GM06990 (cell line): ENCODE measurements around the gene SNX30.

Source experiments
- DNase-seq: peaks from one replicate; pipeline ENCODE4 v3.0.0-alpha.2; 2011; ENCODE audit not compliant: insufficient read length; ENCODE audit errors: extremely low read depth
- H3K27me3 ChIP-seq: replicated peaks from 2 replicates; pipeline ENCODE4 v1.6.0; 2011; ENCODE audit warnings: low read length; ENCODE audit not compliant: control insufficient read depth, insufficient read depth
- H3K36me3 ChIP-seq: 2 replicates; pipeline ENCODE4 v1.5.1; 2011; ENCODE audit warnings: low read length; ENCODE audit not compliant: control insufficient read depth, insufficient read depth
- H3K4me3 ChIP-seq: replicated peaks from 2 replicates; pipeline ENCODE4 v1.5.1; 2011; ENCODE audit warnings: low read depth, mild to moderate bottlenecking, control low read depth, low read length
- TF ChIP-seq, protein P1 (sequence below): IDR thresholded peaks from 2 replicates; pipeline ENCODE4 v1.5.1; 2011; ENCODE audit warnings: low read length, control low read depth, mild to moderate bottlenecking, inconsistent platforms; ENCODE audit not compliant: insufficient read depth, poor library complexity, severe bottlenecking

SNX30 gene

DNA sequence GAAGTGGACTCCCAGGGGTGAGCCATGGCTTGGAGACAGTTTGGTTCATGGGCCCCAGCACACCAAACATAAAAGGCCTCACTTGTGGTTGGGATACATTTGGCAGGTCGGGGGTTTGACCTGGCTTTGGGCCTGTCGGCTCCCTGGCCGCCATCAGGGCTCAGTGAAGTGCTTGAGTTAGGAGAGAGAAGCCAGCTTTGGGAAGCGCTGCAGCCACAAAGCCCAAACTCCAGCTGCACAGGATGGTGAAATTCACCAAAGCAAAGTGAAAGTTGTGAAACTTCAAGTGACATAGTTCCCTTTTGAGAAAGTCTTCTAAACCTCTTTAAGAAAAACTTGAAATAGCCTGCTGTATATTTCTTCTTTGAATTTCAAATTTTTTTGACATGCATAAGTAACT lies 112.7 kb downstream of the SNX30 start:
- Histone ChIP-seq H3K27me3 (no peaks in the 10 kb centered on the region), H3K36me3 (no peaks in the 10 kb centered on the region), H3K4me3 (no peak overlapping the region)
- peak; percentile 28 for DNase-seq
- TF ChIP-seq, protein P1, sequence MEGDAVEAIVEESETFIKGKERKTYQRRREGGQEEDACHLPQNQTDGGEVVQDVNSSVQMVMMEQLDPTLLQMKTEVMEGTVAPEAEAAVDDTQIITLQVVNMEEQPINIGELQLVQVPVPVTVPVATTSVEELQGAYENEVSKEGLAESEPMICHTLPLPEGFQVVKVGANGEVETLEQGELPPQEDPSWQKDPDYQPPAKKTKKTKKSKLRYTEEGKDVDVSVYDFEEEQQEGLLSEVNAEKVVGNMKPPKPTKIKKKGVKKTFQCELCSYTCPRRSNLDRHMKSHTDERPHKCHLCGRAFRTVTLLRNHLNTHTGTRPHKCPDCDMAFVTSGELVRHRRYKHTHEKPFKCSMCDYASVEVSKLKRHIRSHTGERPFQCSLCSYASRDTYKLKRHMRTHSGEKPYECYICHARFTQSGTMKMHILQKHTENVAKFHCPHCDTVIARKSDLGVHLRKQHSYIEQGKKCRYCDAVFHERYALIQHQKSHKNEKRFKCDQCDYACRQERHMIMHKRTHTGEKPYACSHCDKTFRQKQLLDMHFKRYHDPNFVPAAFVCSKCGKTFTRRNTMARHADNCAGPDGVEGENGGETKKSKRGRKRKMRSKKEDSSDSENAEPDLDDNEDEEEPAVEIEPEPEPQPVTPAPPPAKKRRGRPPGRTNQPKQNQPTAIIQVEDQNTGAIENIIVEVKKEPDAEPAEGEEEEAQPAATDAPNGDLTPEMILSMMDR: no peak

DNA sequence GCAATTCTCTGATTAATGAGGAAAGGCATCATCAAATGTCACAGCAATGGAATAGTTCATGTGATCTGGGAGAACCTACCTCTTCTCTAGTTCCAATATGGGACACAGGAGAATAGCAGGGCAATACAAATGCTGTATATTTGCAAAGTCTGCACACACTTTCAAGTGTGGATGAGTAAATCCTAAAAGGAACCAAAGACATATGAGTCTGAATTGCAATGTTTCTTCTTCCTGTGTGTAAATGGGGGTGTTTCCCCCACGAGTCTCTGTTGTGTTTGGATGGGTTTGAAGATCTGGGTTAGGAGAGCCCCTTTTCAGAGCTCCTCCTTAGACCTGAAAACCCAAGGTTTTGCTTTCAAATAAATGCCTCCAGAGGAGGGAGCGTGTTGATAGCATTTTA lies 113.2 kb downstream of the SNX30 start:
- H3K27me3 ChIP-seq: no peaks in the 10 kb centered on the region
- H3K36me3 ChIP-seq: no peaks in the 10 kb centered on the region
- TF ChIP-seq, protein P1: no peak
- H3K4me3 ChIP-seq: no peak overlapping the region
- DNase-seq: no peak

DNA sequence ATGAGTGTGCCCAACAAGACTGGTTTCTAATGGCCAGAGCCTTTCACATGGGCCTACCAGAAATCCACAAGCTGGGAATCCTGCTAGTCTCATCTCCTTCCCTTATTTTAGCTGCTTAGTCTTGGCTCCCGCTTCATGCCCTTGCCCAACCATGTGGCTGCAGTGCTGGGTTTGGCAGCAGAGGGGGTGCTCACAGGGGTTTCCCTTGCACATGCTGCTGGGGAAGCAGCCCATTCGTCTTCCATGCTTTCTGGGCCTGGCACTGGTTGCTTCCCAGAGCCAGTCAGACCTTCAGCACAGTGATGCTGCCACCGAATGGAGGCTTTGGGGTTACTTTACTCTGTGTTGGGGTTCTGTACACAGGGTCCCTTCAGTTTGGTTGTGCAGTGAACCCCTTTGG lies 113.8 kb downstream of the SNX30 start:
- Histone ChIP-seq H3K36me3 (no peaks in the 10 kb centered on the region), H3K27me3 (no peaks in the 10 kb centered on the region), H3K4me3 (no peak overlapping the region)
- no peak for DNase-seq
- TF ChIP-seq, protein P1: no peak

DNA sequence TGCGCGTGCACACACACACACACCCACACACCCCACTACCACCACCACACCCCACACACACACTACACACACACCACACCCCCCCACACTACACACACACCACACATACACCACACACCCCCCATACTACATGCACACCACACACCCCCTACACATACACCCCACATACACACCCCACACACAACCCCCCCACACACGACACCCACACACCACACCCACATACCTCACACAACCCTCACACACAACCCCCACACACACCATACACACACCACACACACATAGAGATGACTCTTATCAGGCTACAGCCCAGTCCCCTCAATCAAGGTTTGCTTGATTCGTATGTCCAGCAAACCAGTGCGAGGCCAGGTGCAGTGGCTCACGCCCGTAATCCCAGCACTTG lies 114.4 kb downstream of the SNX30 start:
- no peaks in the 10 kb centered on the region for H3K27me3 ChIP-seq
- H3K36me3 ChIP-seq: no peaks in the 10 kb centered on the region
- TF ChIP-seq, protein P1: no peak
- DNase-seq: no peak
- H3K4me3 ChIP-seq: no peak overlapping the region

DNA sequence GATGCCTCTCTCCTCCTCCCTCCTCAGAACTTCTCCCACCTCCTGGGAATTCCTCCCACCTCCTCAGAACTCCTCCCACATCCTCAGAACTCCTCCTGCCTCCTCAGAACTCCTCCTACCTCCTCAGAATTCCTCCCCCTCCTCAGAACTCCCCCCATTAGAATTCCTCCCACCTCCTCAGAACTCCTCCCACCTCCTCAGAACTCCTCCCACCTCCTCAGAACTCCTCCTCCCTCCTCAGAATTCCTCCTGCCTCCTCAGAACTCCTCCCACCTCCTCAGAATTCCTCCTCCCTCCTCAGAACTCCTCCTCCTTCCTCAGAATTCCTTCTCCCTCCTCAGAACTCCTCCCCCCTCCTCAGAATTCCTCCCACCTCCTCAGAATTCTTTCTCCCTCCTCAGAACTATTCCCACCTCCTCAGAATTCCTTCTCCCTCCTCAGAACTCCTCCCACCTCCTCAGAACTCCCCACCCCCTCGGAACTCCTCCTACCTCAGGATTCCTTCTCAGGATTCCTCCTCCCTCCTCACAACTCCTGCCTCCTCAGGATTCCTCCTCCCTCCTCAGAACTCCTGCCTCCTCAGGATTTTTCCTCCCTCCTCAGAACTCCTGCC lies 116.2 kb downstream of the SNX30 start:
- TF ChIP-seq, protein P1: no peak
- H3K27me3 ChIP-seq: no peaks in the 10 kb centered on the region
- no peak for DNase-seq
- no peaks in the 10 kb centered on the region for H3K36me3 ChIP-seq
- no peak overlapping the region for H3K4me3 ChIP-seq
